Measurements from ENCODE around the gene POTEI.
"Not testable (repeated sequence)": the region's sequence is repeated elsewhere in the genome, so short reads cannot be mapped to it uniquely, and the experiment has no call there.

Gene POTEI

GRCh38 chr2:130509228-130509627, at the start of gene POTEI:
Gene POTEI (minus strand): TSS chr2:130509328. CDS start chr2:130509235, 93 bp downstream.
- not testable (repeated sequence) for TF ChIP-seq CTCF (IDR thresholded peaks at IDR 0.05)

- not testable (repeated sequence) for TF ChIP-seq CTCF (IDR thresholded peaks at IDR 0.05)
Measured at GRCh38 chr2:130520992-130521391, 11.9 kb upstream of the POTEI start, which contains the start of gene CFC1B. Gene CFC1B (plus strand): TSS chr2:130521222. CDS start chr2:130521485, 263 bp downstream.
